ENCODE results near the gene AGPAT2. TPM values are rescaled to one million over a fixed set of nuclear protein-coding genes. Genes with fewer than 3 reads are reported as not detected.

AGPAT2 gene
- total and polyA plus RNA-seq, 5 donors from 2014 or later, result 11.0 to 22.1 (median 20.3) TPM

GRCh38 chr9:136653323-136654079 lies 33.8 kb downstream of the AGPAT2 start:
- ATAC-seq (ENCODE audit: low read depth in 2 of 2) (no peak), DNase-seq (no peak)
- Mint-ChIP-seq H3K4me3 (no peak overlapping the region), H3K27ac (no peak overlapping the region), H3K27me3 (peaks cover 33% of the 10 kb centered on the region), H3K9me3 (no peaks in the 10 kb centered on the region), H3K4me1 (peaks cover 0 to 15% (median 8%) of the 10 kb centered on the region in 4 donors), H3K36me3 (no peaks in the 10 kb centered on the region)
- Histone ChIP-seq H3K27me3 (ENCODE audit: control insufficient read depth, insufficient read depth, low read length) (peaks cover 8% of the 10 kb centered on the region), H3K36me3 (ENCODE audit: control insufficient read depth, insufficient read depth, low read length) (no peaks in the 10 kb centered on the region), H3K27ac (ENCODE audit: insufficient read depth, low read length, poor library complexity, severe bottlenecking) (no peak overlapping the region), H3K4me1 (ENCODE audit: control insufficient read depth, insufficient read depth, low read length, poor library complexity, severe bottlenecking) (peaks cover 5% of the 10 kb centered on the region), H3K9me3 (ENCODE audit: control insufficient read depth in 2 of 2, low read length in 2 of 2) (no peaks in the 10 kb centered on the region), H3K4me3 (ENCODE audit: low read depth, low read length) (no peak overlapping the region)

GRCh38 chr9:136651860-136652259 lies 35.4 kb downstream of the AGPAT2 start:
- DNase-seq, result no peak
- H3K4me1 Mint-ChIP-seq, result peaks cover 0 to 7% (median 3%) of the 10 kb centered on the region in 4 donors
- Histone ChIP-seq H3K36me3 (ENCODE audit: control insufficient read depth, insufficient read depth, low read length) (no peaks in the 10 kb centered on the region), H3K27ac (ENCODE audit: insufficient read depth, low read length, poor library complexity, severe bottlenecking) (no peak overlapping the region), H3K4me3 (ENCODE audit: low read depth, low read length) (no peak overlapping the region), H3K9me3 (ENCODE audit: control insufficient read depth in 2 of 2, low read length in 2 of 2) (no peaks in the 10 kb centered on the region), H3K4me1 (ENCODE audit: control insufficient read depth, insufficient read depth, low read length, poor library complexity, severe bottlenecking) (peaks cover 3% of the 10 kb centered on the region), H3K27me3 (ENCODE audit: control insufficient read depth, insufficient read depth, low read length) (peaks cover 2% of the 10 kb centered on the region)
- H3K36me3 Mint-ChIP-seq, result no peaks in the 10 kb centered on the region
- peaks cover 30% of the 10 kb centered on the region for H3K27me3 Mint-ChIP-seq
- no peaks in the 10 kb centered on the region for H3K9me3 Mint-ChIP-seq
- ATAC-seq (ENCODE audit: low read depth in 2 of 2), result no peak
- H3K4me3 Mint-ChIP-seq, result no peak overlapping the region
- H3K27ac Mint-ChIP-seq, result no peak overlapping the region

GRCh38 chr9:136650648-136651047 lies 36.6 kb downstream of the AGPAT2 start:
- H3K4me1 Mint-ChIP-seq, result peaks cover 0 to 2% (median under 1%) of the 10 kb centered on the region in 4 donors
- no peak for ATAC-seq (ENCODE audit: low read depth in 2 of 2)
- no peak overlapping the region for H3K4me3 Mint-ChIP-seq

GRCh38 chr9:136650021-136650420 lies 37.2 kb downstream of the AGPAT2 start:
- peaks cover 0 to 1% (median 0%) of the 10 kb centered on the region in 4 donors for H3K4me1 Mint-ChIP-seq
- H3K36me3 Mint-ChIP-seq, result no peaks in the 10 kb centered on the region
- no peak for DNase-seq
- H3K4me3 ChIP-seq (ENCODE audit: low read depth, low read length), result no peak overlapping the region
- no peak for ATAC-seq (ENCODE audit: low read depth in 2 of 2)
- H3K27me3 ChIP-seq (ENCODE audit: control insufficient read depth, insufficient read depth, low read length), result no peaks in the 10 kb centered on the region
- no peak overlapping the region for H3K4me3 Mint-ChIP-seq
- no peaks in the 10 kb centered on the region for H3K9me3 ChIP-seq (ENCODE audit: control insufficient read depth in 2 of 2, low read length in 2 of 2)
- no peak overlapping the region for H3K27ac ChIP-seq (ENCODE audit: insufficient read depth, low read length, poor library complexity, severe bottlenecking)
- H3K36me3 ChIP-seq (ENCODE audit: control insufficient read depth, insufficient read depth, low read length), result no peaks in the 10 kb centered on the region
- H3K4me1 ChIP-seq (ENCODE audit: control insufficient read depth, insufficient read depth, low read length, poor library complexity, severe bottlenecking), result peaks cover under 1% of the 10 kb centered on the region
- H3K9me3 Mint-ChIP-seq, result no peaks in the 10 kb centered on the region
- H3K27me3 Mint-ChIP-seq, result peaks cover 20% of the 10 kb centered on the region
- no peak overlapping the region for H3K27ac Mint-ChIP-seq

More at GRCh38 chr9:136650648-136651047, 36.6 kb downstream of the AGPAT2 start:
- Histone ChIP-seq H3K9me3 (ENCODE audit: control insufficient read depth in 2 of 2, low read length in 2 of 2) (no peaks in the 10 kb centered on the region), H3K36me3 (ENCODE audit: control insufficient read depth, insufficient read depth, low read length) (no peaks in the 10 kb centered on the region), H3K4me1 (ENCODE audit: control insufficient read depth, insufficient read depth, low read length, poor library complexity, severe bottlenecking) (no peaks in the 10 kb centered on the region), H3K27ac (ENCODE audit: insufficient read depth, low read length, poor library complexity, severe bottlenecking) (no peak overlapping the region), H3K4me3 (ENCODE audit: low read depth, low read length) (no peak overlapping the region), H3K27me3 (ENCODE audit: control insufficient read depth, insufficient read depth, low read length) (no peaks in the 10 kb centered on the region)
- H3K27ac Mint-ChIP-seq, result no peak overlapping the region
- H3K27me3 Mint-ChIP-seq, result peaks cover 20% of the 10 kb centered on the region
- no peak for DNase-seq
- H3K9me3 Mint-ChIP-seq, result no peaks in the 10 kb centered on the region
- H3K36me3 Mint-ChIP-seq, result no peaks in the 10 kb centered on the region

- H3K27ac Mint-ChIP-seq, result no peak overlapping the region
- H3K4me3 ChIP-seq (ENCODE audit: low read depth, low read length), result no peak overlapping the region
- peaks cover 10% of the 10 kb centered on the region for H3K4me1 ChIP-seq (ENCODE audit: control insufficient read depth, insufficient read depth, low read length, poor library complexity, severe bottlenecking)
- no peaks in the 10 kb centered on the region for H3K36me3 ChIP-seq (ENCODE audit: control insufficient read depth, insufficient read depth, low read length)
- H3K27me3 ChIP-seq (ENCODE audit: control insufficient read depth, insufficient read depth, low read length), result no peaks in the 10 kb centered on the region
- DNase-seq (no peak), ATAC-seq (ENCODE audit: low read depth in 2 of 2) (no peak)
- H3K36me3 Mint-ChIP-seq, result no peaks in the 10 kb centered on the region
- H3K9me3 Mint-ChIP-seq, result no peaks in the 10 kb centered on the region
- H3K27me3 Mint-ChIP-seq, result peaks cover 20% of the 10 kb centered on the region
- H3K27ac ChIP-seq (ENCODE audit: insufficient read depth, low read length, poor library complexity, severe bottlenecking), result no peak overlapping the region
- H3K4me1 Mint-ChIP-seq, result peaks cover 0 to 1% (median 0%) of the 10 kb centered on the region in 4 donors
- no peaks in the 10 kb centered on the region for H3K9me3 ChIP-seq (ENCODE audit: control insufficient read depth in 2 of 2, low read length in 2 of 2)
- no peak overlapping the region for H3K4me3 Mint-ChIP-seq
Measured at GRCh38 chr9:136648751-136649150, 38.5 kb downstream of the AGPAT2 start.

- ATAC-seq (ENCODE audit: low read depth in 2 of 2), result no peak
- peaks cover 20% of the 10 kb centered on the region for H3K27me3 Mint-ChIP-seq
- no peaks in the 10 kb centered on the region for H3K9me3 Mint-ChIP-seq
- H3K4me1 Mint-ChIP-seq, result peaks cover 0 to 1% (median 0%) of the 10 kb centered on the region in 4 donors
- Histone ChIP-seq H3K27me3 (ENCODE audit: control insufficient read depth, insufficient read depth, low read length) (no peaks in the 10 kb centered on the region), H3K27ac (ENCODE audit: insufficient read depth, low read length, poor library complexity, severe bottlenecking) (no peak overlapping the region), H3K9me3 (ENCODE audit: control insufficient read depth in 2 of 2, low read length in 2 of 2) (no peaks in the 10 kb centered on the region), H3K36me3 (ENCODE audit: control insufficient read depth, insufficient read depth, low read length) (no peaks in the 10 kb centered on the region), H3K4me1 (ENCODE audit: control insufficient read depth, insufficient read depth, low read length, poor library complexity, severe bottlenecking) (peaks cover 10% of the 10 kb centered on the region), H3K4me3 (ENCODE audit: low read depth, low read length) (no peak overlapping the region)
- no peak overlapping the region for H3K4me3 Mint-ChIP-seq
- no peak overlapping the region for H3K27ac Mint-ChIP-seq
- H3K36me3 Mint-ChIP-seq, result no peaks in the 10 kb centered on the region
- DNase-seq, result no peak
Measured at GRCh38 chr9:136646827-136647711, 40.2 kb downstream of the AGPAT2 start.

- H3K4me3 Mint-ChIP-seq, result no peak overlapping the region
- no peaks in the 10 kb centered on the region for H3K36me3 Mint-ChIP-seq
- DNase-seq (no peak), ATAC-seq (ENCODE audit: low read depth in 2 of 2) (no peak)
- Histone ChIP-seq H3K27ac (ENCODE audit: insufficient read depth, low read length, poor library complexity, severe bottlenecking) (no peak overlapping the region), H3K4me3 (ENCODE audit: low read depth, low read length) (no peak overlapping the region), H3K36me3 (ENCODE audit: control insufficient read depth, insufficient read depth, low read length) (no peaks in the 10 kb centered on the region), H3K4me1 (ENCODE audit: control insufficient read depth, insufficient read depth, low read length, poor library complexity, severe bottlenecking) (peaks cover 10% of the 10 kb centered on the region), H3K9me3 (ENCODE audit: control insufficient read depth in 2 of 2, low read length in 2 of 2) (no peaks in the 10 kb centered on the region), H3K27me3 (ENCODE audit: control insufficient read depth, insufficient read depth, low read length) (no peaks in the 10 kb centered on the region)
- H3K9me3 Mint-ChIP-seq, result no peaks in the 10 kb centered on the region
- H3K27ac Mint-ChIP-seq, result no peak overlapping the region
- peaks cover 20% of the 10 kb centered on the region for H3K27me3 Mint-ChIP-seq
- H3K4me1 Mint-ChIP-seq, result peaks cover 0 to 1% (median 0%) of the 10 kb centered on the region in 4 donors
Measured at GRCh38 chr9:136645903-136646754, 41.1 kb downstream of the AGPAT2 start.

Measured in CD4-positive, CD25-positive, alpha-beta regulatory T cell (primary cell).